K562 (cell line): ENCODE data around the gene UGT2B7. TPM values are rescaled to one million over a fixed set of nuclear protein-coding genes. Genes with fewer than 3 reads are reported as not detected.

ENCODE experiments used
- ATAC-seq: fragments of 200-7000 bp; cut with Tn5 transposase; 3 replicates; pipeline ENCODE4 v1.9.1; 2020; ENCODE audit warnings: moderate library complexity
- BruUV-seq: library from RNA; stranded (reverse); fragments of 400-500 nt; replicated peaks from 2 replicates; lab custom pipeline; 2021; lab: Mats Ljungman, UMichigan
- CTCF ChIA-PET: fragments of 300-600 bp; formaldehyde crosslinking; extraction: SDS; loops from one replicate; lab custom pipeline; 2021; ENCODE audit warnings: low intra/inter-chr PET ratio; lab: Yijun Ruan, JAX
- POLR2A ChIA-PET: fragments of 300-600, 350-650 bp; sonication (Branson Sonifier 250); formaldehyde crosslinking; extraction: SDS; loops from one replicate; lab custom pipeline; 2021; ENCODE audit warnings: antibody characterized with exemption, inconsistent platforms; lab: Yijun Ruan, JAX
- DNase-seq, 4 experiments: peaks; one replicate each; pipeline versions ENCODE4 v3.0.0 to v3.0.0-alpha.2; 2011 to 2018; ENCODE audit warnings: low spot score in 3 of 4, mixed read lengths in 3 of 4; ENCODE audit errors: extremely low read depth in 1 of 4
- FAIRE-seq: peaks from 2 replicates; lab custom pipeline; 2011; peaks lifted over from hg19 to GRCh38; lab: Jason Lieb, UNC
- H2AFZ ChIP-seq: 2 replicates; pipeline ENCODE4 v1.6.0; 2011; ENCODE audit warnings: low read depth, low read length, control low read depth, inconsistent platforms
- H3K27ac ChIP-seq: fragments of 200-600 bp; 3 replicates; pipeline ENCODE4 v1.8.0; 2011; ENCODE audit warnings: low read depth, mild to moderate bottlenecking, control low read depth, inconsistent platforms, low read length, moderate library complexity, mixed read lengths; ENCODE audit errors: extremely low read depth
- H3K27me3 ChIP-seq, 2 experiments: fragments of 300-600 bp in 1 of 2; 2 replicates in 1 of 2; 3 replicates in 1 of 2; pipeline versions ENCODE4 v1.6.0 to v1.8.0; 2011; ENCODE audit warnings: inconsistent platforms in 2 of 2, low read length in 2 of 2, mild to moderate bottlenecking in 1 of 2, mixed read lengths in 1 of 2, moderate library complexity in 1 of 2; ENCODE audit not compliant: control insufficient read depth in 2 of 2, insufficient read depth in 2 of 2
- H3K36me3 ChIP-seq: fragments of 300-600 bp; 3 replicates; pipeline ENCODE4 v1.8.0; 2011; ENCODE audit warnings: mild to moderate bottlenecking, low read length, inconsistent platforms; ENCODE audit not compliant: control insufficient read depth, insufficient read depth
- H3K4me1 ChIP-seq, 2 experiments: fragments of 200-600 bp in 1 of 2; replicated peaks in 1 of 2; 2 replicates in 1 of 2; 3 replicates in 1 of 2; pipeline versions ENCODE4 v1.5.1 to v1.8.0; 2011; ENCODE audit warnings: inconsistent platforms in 2 of 2, low read length in 2 of 2, mild to moderate bottlenecking in 1 of 2, mixed read lengths in 1 of 2, moderate library complexity in 1 of 2; ENCODE audit not compliant: control insufficient read depth in 2 of 2, insufficient read depth in 2 of 2
- H3K4me2 ChIP-seq: 2 replicates; pipeline ENCODE4 v1.6.1; 2011; ENCODE audit warnings: low read length, control low read depth, inconsistent platforms, mixed read lengths; ENCODE audit not compliant: insufficient read depth
- H3K4me3 ChIP-seq: fragments of 200-600 bp; sonication (generic), shearing (Covaris generic); 2 replicates; pipeline ENCODE4 v1.5.1; 2016; ENCODE audit warnings: control low read depth, inconsistent platforms
- H3K79me2 ChIP-seq: fragments of 200-600 bp; 3 replicates; pipeline ENCODE4 v1.8.0; 2011; ENCODE audit warnings: low read length, inconsistent platforms; ENCODE audit not compliant: control insufficient read depth, insufficient read depth
- H3K9ac ChIP-seq, 2 experiments: 2 replicates each; pipeline versions ENCODE4 v1.6.0 to v1.6.1; 2011; ENCODE audit warnings: low read depth in 2 of 2, low read length in 2 of 2, control low read depth in 1 of 2, inconsistent platforms in 1 of 2, mild to moderate bottlenecking in 1 of 2, mixed read lengths in 1 of 2; ENCODE audit not compliant: insufficient read depth in 1 of 2
- H3K9me1 ChIP-seq: one replicate; pipeline ENCODE4 v1.6.0; 2011; ENCODE audit warnings: inconsistent platforms, mild to moderate bottlenecking, low read length, moderate library complexity; ENCODE audit not compliant: control insufficient read depth, insufficient read depth
- H3K9me3 ChIP-seq: replicated peaks from 2 replicates; pipeline ENCODE4 v1.5.1; 2011; ENCODE audit warnings: low read depth, low read length, inconsistent platforms; ENCODE audit not compliant: control insufficient read depth, insufficient read depth
- H4K20me1 ChIP-seq: replicated peaks from 2 replicates; pipeline ENCODE4 v1.6.1; 2011; ENCODE audit warnings: low read length, inconsistent platforms, mixed read lengths; ENCODE audit not compliant: control insufficient read depth, insufficient read depth
- ATF1 ChIP-seq, 2 experiments: fragments of 450-650 bp in 1 of 2; IDR thresholded peaks; 2 replicates each; pipeline ENCODE4 v1.6.1; 2016; ENCODE audit warnings: missing compliant biosample characterization in 1 of 2, missing genetic modification characterization in 1 of 2
- CAMTA2 ChIP-seq: fragments of 250-450 bp; sonication (Bioruptor Pico); conservative IDR thresholded peaks from 2 replicates; pipeline ENCODE4 v1.5.1; 2022
- CBX2 ChIP-seq: fragments of 200-600 bp; sonication (generic); IDR thresholded peaks from one replicate; pipeline ENCODE4 v1.6.1; 2012; ENCODE audit warnings: mild to moderate bottlenecking, low read length, inconsistent platforms; ENCODE audit not compliant: insufficient read depth, poor library complexity, severe bottlenecking
- CCNT2 ChIP-seq: IDR thresholded peaks from 2 replicates; pipeline ENCODE4 v1.6.1; 2011; ENCODE audit warnings: borderline replicate concordance, low read depth, mild to moderate bottlenecking, moderate library complexity, mixed read lengths, low read length; ENCODE audit not compliant: insufficient read length; ENCODE audit errors: extremely low read depth
- FOXJ2 ChIP-seq: fragments of 200-800 bp; sonication (Bioruptor generic); IDR thresholded peaks from 2 replicates; pipeline ENCODE4 v1.6.1; 2016; ENCODE audit warnings: missing genetic modification characterization, missing compliant biosample characterization
- NR1H2 ChIP-seq: sonication (generic); formaldehyde crosslinking; IDR thresholded peaks from 2 replicates; pipeline ENCODE4 v1.4.0; 2020; ENCODE audit warnings: mild to moderate bottlenecking, missing genetic modification reagents
- PCBP2 ChIP-seq: fragments of 200-400 bp; formaldehyde crosslinking; IDR thresholded peaks from 2 replicates; pipeline ENCODE4 v1.6.1; 2018; ENCODE audit warnings: low read length, low read depth, mild to moderate bottlenecking, moderate library complexity; ENCODE audit not compliant: poor library complexity, severe bottlenecking
- PHF20 ChIP-seq: fragments of 450-650 bp; IDR thresholded peaks from 2 replicates; pipeline ENCODE4 v1.6.1; 2018; ENCODE audit not compliant: partially characterized antibody
- PURB ChIP-seq: sonication (generic); formaldehyde crosslinking; IDR thresholded peaks from 2 replicates; pipeline ENCODE4 v1.9.0; 2021; ENCODE audit warnings: low read depth, mild to moderate bottlenecking, missing genetic modification reagents
- SAP30 ChIP-seq: fragments of 200-600 bp; sonication (generic); IDR thresholded peaks from 2 replicates; pipeline ENCODE4 v1.6.1; 2012; ENCODE audit warnings: borderline replicate concordance, low read depth, mild to moderate bottlenecking, moderate library complexity, low read length, control low read depth, inconsistent platforms; ENCODE audit not compliant: insufficient read depth, poor library complexity, severe bottlenecking
- SRSF1 ChIP-seq: fragments of 200-400 bp; formaldehyde crosslinking; IDR thresholded peaks from 2 replicates; pipeline ENCODE4 v1.6.1; 2017; ENCODE audit warnings: mild to moderate bottlenecking, low read depth, low read length, moderate library complexity
- TBL1XR1 ChIP-seq, 2 experiments: IDR thresholded peaks; 2 replicates each; pipeline ENCODE4 v1.6.1; 2012; ENCODE audit warnings: improper control_type of control experiment in 2 of 2, low read length in 2 of 2, mild to moderate bottlenecking in 1 of 2
- TEAD4 ChIP-seq, 2 experiments: sonication (generic) in 1 of 2; formaldehyde crosslinking in 1 of 2; IDR thresholded peaks; 2 replicates each; pipeline versions ENCODE4 v1.6.1 to v1.8.0; 2012 to 2022; ENCODE audit warnings: borderline replicate concordance in 1 of 2, inconsistent platforms in 1 of 2, low read length in 1 of 2, mild to moderate bottlenecking in 1 of 2, missing genetic modification reagents in 1 of 2
- XRCC5 ChIP-seq: fragments of 200-400 bp; formaldehyde crosslinking; IDR thresholded peaks from 2 replicates; pipeline ENCODE4 v1.6.1; 2017; ENCODE audit warnings: low read depth, mild to moderate bottlenecking, low read length
- ZBTB34 ChIP-seq: fragments of 250-450 bp; sonication (Bioruptor Pico); IDR thresholded peaks from 2 replicates; pipeline ENCODE4 v1.8.0; 2021; ENCODE audit warnings: mild to moderate bottlenecking, moderate library complexity
- ZNF174 ChIP-seq: fragments of 250-450 bp; sonication (Bioruptor Pico); IDR thresholded peaks from 2 replicates; pipeline ENCODE4 v1.4.0; 2020; ENCODE audit warnings: mild to moderate bottlenecking
- ZNF24 ChIP-seq: fragments of 450-650 bp; IDR thresholded peaks from 2 replicates; pipeline ENCODE4 v1.6.1; 2016
- WGBS: fragments of 100-300 bp; shearing (Covaris generic); methylation state at CpG from one replicate; pipeline ENCODE4 v1.1.6; 2016; ENCODE audit warnings: low coverage, mixed read lengths; ENCODE audit not compliant: insufficient coverage; ENCODE audit errors: missing lambda C conversion rate; 5-methylcytosine and 5-hydroxymethylcytosine counted together
- in situ Hi-C: fragments of 300-500 bp; cut with MboI; formaldehyde crosslinking; loops from 4 replicates; pipeline ENCODE4 v1.15.0; 2018; ENCODE audit warnings: inconsistent platforms, mixed read lengths
- intact Hi-C: fragments of 100-400 bp; cut with micrococcal nuclease; formaldehyde crosslinking; loops from 2 replicates; pipeline ENCODE4 v1.14.2; 2022
- polyA plus RNA-seq, 8 experiments: library from polyadenylated mRNA; depleted of rRNA in 4 of 8; stranded (reverse) in 5 of 8; unstranded in 3 of 8; fragments of >200 nt; fragmentation: Nextera tagmentation in 2 of 8; fragmentation: Illumina TruSeq in 1 of 8; extraction: Ambion mirVana in 2 of 8; extraction: Trizol in 1 of 8; gene quantifications; 2 replicates each; pipeline versions ENCODE4 v1.2.1 to v1.2.3, GENCODE V29; 2011 to 2014; ENCODE audit warnings: inconsistent platforms in 1 of 8, missing spikeins in 1 of 8
- total RNA-seq, 7 experiments: library from RNA; depleted of rRNA in 6 of 7; stranded (reverse); fragments of >200 nt in 6 of 7; fragmentation: Illumina TruSeq in 2 of 7; extraction: Trizol in 2 of 7; gene quantifications; 2 replicates each; pipeline versions ENCODE4 v1.2.1 to v1.2.3, GENCODE V29; 2011 to 2021; ENCODE audit warnings: low replicate concordance in 1 of 7

Gene UGT2B7
- total and polyA plus RNA-seq, 9 of the 15 experiments (the other 6 are each of a cell fraction or from before 2014, with no cell fraction given) = 0.04 to 0.18 (median 0.14) TPM; not detected in 5

GRCh38 chr4:69064391-69064790, 31.9 kb upstream of the UGT2B7 start:
- FAIRE-seq = no peak
- POLR2A ChIA-PET = no interaction called here

GRCh38 chr4:69066945-69067344, 29.3 kb upstream of the UGT2B7 start:
- Histone ChIP-seq H3K36me3 (no peaks in the 10 kb centered on the region), H3K4me1 (no peaks in the 10 kb centered on the region), H3K9ac (no peak overlapping the region), H4K20me1 (no peaks in the 10 kb centered on the region), H2AFZ (no peak overlapping the region), H3K4me3 (no peak overlapping the region), H3K4me2 (no peak overlapping the region), H3K27ac (no peak overlapping the region), H3K79me2 (no peaks in the 10 kb centered on the region), H3K27me3 (no peaks in the 10 kb centered on the region), H3K9me1 (no peaks in the 10 kb centered on the region), H3K9me3 (no peaks in the 10 kb centered on the region)
- no peak for FAIRE-seq
- ChIA-PET POLR2A (interaction anchor here (0.7 kb wide), 1 partner anchor 29 kb away, joined by 3 read pairs; the partner anchor contains the start of gene UGT2B7), CTCF (no interaction called here)
- in situ Hi-C loops (no loop called here), intact Hi-C loops (no loop called here)
- DNase-seq = no peak
- no TSS peak for BruUV-seq
- TF ChIP-seq TEAD4 (IDR thresholded peaks at IDR 0.05; ENCODE audit: low read length) = no peak
- no peak for TF ChIP-seq TEAD4 (CRISPR knock-in tag; IDR thresholded peaks at IDR 0.05; ENCODE audit: borderline replicate concordance)
- TF ChIP-seq ZBTB34 = no peak
- no peak for TF ChIP-seq NR1H2 (CRISPR knock-in tag)
- TF ChIP-seq PCBP2 = no peak
- no peak for TF ChIP-seq SRSF1
- TF ChIP-seq ATF1 (CRISPR knock-in tag; IDR thresholded peaks at IDR 0.05) = no peak
- TF ChIP-seq ATF1 (tag; IDR thresholded peaks at IDR 0.05) = no peak
- no peak for TF ChIP-seq CAMTA2 (CRISPR knock-in tag)
- TF ChIP-seq SAP30 = no peak
- TF ChIP-seq TBL1XR1 (IDR thresholded peaks at IDR 0.05; ENCODE audit: low read length in 2 of 2) = no peak
- no peak for ATAC-seq

More at GRCh38 chr4:69064391-69064790, 31.9 kb upstream of the UGT2B7 start:
- no peak overlapping the region for H3K4me3 ChIP-seq
- H3K79me2 ChIP-seq = no peaks in the 10 kb centered on the region
- no peak overlapping the region for H2AFZ ChIP-seq
- CTCF ChIA-PET = no interaction called here
- no peaks in the 10 kb centered on the region for H3K9me1 ChIP-seq
- H3K4me2 ChIP-seq = no peak overlapping the region
- no peak for TF ChIP-seq ZNF24
- no peak for TF ChIP-seq PHF20
- TF ChIP-seq FOXJ2 (tag) = no peak
- no peak for TF ChIP-seq ZNF174 (CRISPR knock-in tag)
- no peak for TF ChIP-seq XRCC5
- TF ChIP-seq PURB (CRISPR knock-in tag) = no peak
- TF ChIP-seq CCNT2 = no peak
- TF ChIP-seq CBX2 = no peak
- H3K27ac ChIP-seq = no peak overlapping the region
- no peak overlapping the region for H3K9ac ChIP-seq
- in situ Hi-C loops (no loop called here), intact Hi-C loops (no loop called here)
- H3K36me3 ChIP-seq = no peaks in the 10 kb centered on the region
- ATAC-seq (no peak), DNase-seq (no peak)
- H3K4me1 ChIP-seq = no peaks in the 10 kb centered on the region
- H3K9me3 ChIP-seq = no peaks in the 10 kb centered on the region
- H4K20me1 ChIP-seq = no peaks in the 10 kb centered on the region
- BruUV-seq = no TSS peak
- no peaks in the 10 kb centered on the region for H3K27me3 ChIP-seq
- 0% methylated on average over 3 of the region's 3 CpGs for WGBS
